GM21423 (cell line): ENCODE results near the gene RNF215.

Source experiments
- ATAC-seq: cut with Tn5 transposase; IDR thresholded peaks from one replicate; pipeline ENCODE4 v1.9.1; 2021; ENCODE audit warnings: mild to moderate bottlenecking, moderate library complexity; ENCODE audit not compliant: unreplicated experiment

RNF215 gene

GRCh38 chr22:30334646-30335045, 52.6 kb downstream of the RNF215 start:
- ATAC-seq = no peak

DNA sequence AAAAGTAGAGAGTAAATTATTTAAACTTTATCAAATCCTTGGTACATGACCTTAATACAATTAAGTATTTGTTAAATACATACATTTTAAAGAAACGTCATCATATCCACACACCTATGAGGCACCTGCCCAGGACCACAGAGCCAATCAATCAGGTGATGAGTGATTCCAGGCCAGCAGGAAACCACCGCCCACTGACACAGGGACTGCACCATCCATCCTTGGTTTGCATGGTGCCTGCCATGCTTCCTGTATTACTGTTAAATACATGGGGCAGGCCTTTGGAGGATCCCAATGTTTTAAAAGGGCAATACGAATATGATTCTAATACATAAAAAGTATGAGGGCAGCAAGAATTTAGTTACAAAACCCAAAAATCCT, 53.5 kb downstream of the RNF215 start:
- ATAC-seq = no peak

DNA sequence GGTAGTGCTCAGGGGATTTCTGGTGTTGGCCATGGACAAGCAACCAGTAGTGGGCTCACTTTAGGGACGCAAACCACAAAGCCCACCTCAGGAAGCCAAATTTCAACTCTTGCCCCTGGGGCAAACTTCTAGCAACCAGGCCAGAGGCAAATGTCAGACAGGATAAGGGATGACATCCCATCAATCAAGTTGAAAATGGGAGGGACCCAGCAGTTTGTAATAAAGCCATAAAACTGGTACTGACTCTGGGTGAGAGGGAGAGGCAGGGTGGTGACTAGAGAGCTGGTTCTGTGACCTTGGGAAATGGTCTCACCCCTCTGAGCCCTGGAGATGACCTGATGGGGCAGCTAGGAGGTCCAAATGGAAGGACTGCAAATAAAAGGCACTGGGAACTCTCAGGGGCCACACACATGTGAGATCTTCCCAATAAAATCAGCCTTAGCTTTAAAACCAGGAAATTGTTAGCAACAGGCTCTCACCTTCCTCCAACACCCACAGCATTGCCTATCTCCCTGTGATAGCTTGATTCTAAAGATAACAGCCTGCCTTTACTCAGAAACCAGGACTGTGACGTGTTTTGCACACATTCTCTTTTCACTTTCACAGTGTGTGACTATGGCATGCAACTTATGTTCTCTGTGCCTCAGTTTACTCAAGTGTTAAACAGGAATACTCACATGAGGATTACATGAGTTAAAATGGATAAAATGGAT, 54.1 kb downstream of the RNF215 start:
- no peak for ATAC-seq

DNA sequence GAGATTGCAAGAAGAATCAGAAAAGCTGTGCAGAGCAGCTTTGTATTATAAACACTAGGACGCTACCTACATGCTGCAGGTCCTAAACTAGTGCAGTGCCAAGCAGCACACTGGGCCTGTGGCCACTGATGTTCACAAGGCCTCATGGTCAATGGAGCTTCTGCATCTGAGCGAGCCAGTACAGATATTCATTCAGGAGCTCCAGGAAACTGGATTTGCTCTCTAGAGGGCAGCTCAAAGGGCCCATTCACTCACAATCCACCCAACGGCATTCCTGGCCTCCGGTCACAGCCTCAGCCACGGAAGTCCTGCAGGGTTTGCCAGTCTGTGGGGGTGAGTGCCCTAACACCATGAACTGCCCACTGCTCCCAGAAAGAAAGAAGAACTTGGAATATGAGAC, 54.7 kb downstream of the RNF215 start:
- ATAC-seq = no peak
